Neural cell (in vitro differentiated cells): ENCODE data around the gene ZNF263. TPM values are rescaled to one million over a fixed set of nuclear protein-coding genes. Genes with fewer than 3 reads are reported as not detected.
A peak's percentile ranks its signal among the peaks of the same experiment; 100 is the strongest.

Experiments
- H2AFZ ChIP-seq: fragments of 200-600, 300-800 bp; sonication (generic), shearing (Covaris generic); 2 replicates; pipeline ENCODE4 v1.6.0; 2014; ENCODE audit warnings: low read depth, mild to moderate bottlenecking, antibody characterized with exemption, low read length, moderate library complexity
- H3F3A ChIP-seq: fragments of 200-600 bp; shearing (Covaris generic); 2 replicates; pipeline ENCODE4 v1.6.1; 2016; ENCODE audit warnings: mild to moderate bottlenecking, moderate library complexity, mixed read lengths, antibody characterized with exemption, low read length; ENCODE audit not compliant: insufficient read depth, poor library complexity, severe bottlenecking
- H3K27ac ChIP-seq: fragments of 200-600, 300-800 bp; sonication (generic), shearing (Covaris generic); 2 replicates; pipeline ENCODE4 v1.5.1; 2014; ENCODE audit warnings: mild to moderate bottlenecking, low read length, moderate library complexity
- H3K27me3 ChIP-seq: fragments of 300-800, 200-600 bp; sonication (generic), shearing (Covaris generic); 2 replicates; pipeline ENCODE4 v1.6.0; 2014; ENCODE audit warnings: mild to moderate bottlenecking, low read depth, low read length, moderate library complexity; ENCODE audit not compliant: insufficient read depth
- H3K36me3 ChIP-seq: fragments of 300-800, 200-600 bp; sonication (generic), shearing (Covaris generic); 2 replicates; pipeline ENCODE4 v1.5.1; 2014; ENCODE audit warnings: mild to moderate bottlenecking, antibody characterized with exemption, low read length, moderate library complexity; ENCODE audit not compliant: insufficient read depth
- H3K4me2 ChIP-seq: fragments of 300-800, 200-600 bp; sonication (generic), shearing (Covaris generic); 2 replicates; pipeline ENCODE4 v1.6.0; 2014; ENCODE audit warnings: mild to moderate bottlenecking, low read length
- H3K4me3 ChIP-seq: fragments of 300-800, 200-600 bp; sonication (generic), shearing (Covaris generic); 2 replicates; pipeline ENCODE4 v1.5.1; 2014; ENCODE audit warnings: mild to moderate bottlenecking, low read length, moderate library complexity
- H3K79me2 ChIP-seq: fragments of 200-600 bp; shearing (Covaris generic); replicated peaks from 2 replicates; pipeline ENCODE4 v1.6.0; 2014; ENCODE audit warnings: mild to moderate bottlenecking, low read length, moderate library complexity; ENCODE audit not compliant: insufficient read depth
- H3K9ac ChIP-seq: fragments of 300-800, 200-600 bp; sonication (generic), shearing (Covaris generic); 2 replicates; pipeline ENCODE4 v1.6.1; 2016; ENCODE audit warnings: mild to moderate bottlenecking, low read length, mixed read lengths
- H3K9me2 ChIP-seq: fragments of 200-600 bp; shearing (Covaris generic); 2 replicates; pipeline ENCODE4 v1.6.1; 2016; ENCODE audit warnings: mild to moderate bottlenecking, low read length, mixed read lengths; ENCODE audit not compliant: insufficient read depth
- H3K9me3 ChIP-seq: fragments of 200-600, 300-800 bp; sonication (generic), shearing (Covaris generic); 2 replicates; pipeline ENCODE4 v1.6.1; 2016; ENCODE audit warnings: mild to moderate bottlenecking, mixed run types, low read length, moderate library complexity, mixed read lengths
- H4K20me1 ChIP-seq: fragments of 200-600 bp; shearing (Covaris generic); 2 replicates; pipeline ENCODE4 v1.6.1; 2016; ENCODE audit warnings: mild to moderate bottlenecking, mixed run types; ENCODE audit not compliant: insufficient read depth
- CTCF ChIP-seq: fragments of 450-650 bp; IDR thresholded peaks from 2 replicates; pipeline ENCODE4 v1.5.1; 2014; ENCODE audit warnings: antibody characterized with exemption, mild to moderate bottlenecking, moderate library complexity; ENCODE audit not compliant: poor library complexity, severe bottlenecking
- EP300 ChIP-seq: fragments of 450-650 bp; conservative IDR thresholded peaks from 2 replicates; pipeline ENCODE4 v1.6.1; 2014; ENCODE audit warnings: antibody characterized with exemption, mild to moderate bottlenecking, moderate library complexity; ENCODE audit not compliant: poor library complexity, severe bottlenecking
- EZH2 ChIP-seq: fragments of 200-600, 300-800 bp; shearing (Covaris generic), sonication (generic); IDR thresholded peaks from 2 replicates; pipeline ENCODE4 v1.6.1; 2014; ENCODE audit warnings: antibody characterized with exemption, low read length, borderline replicate concordance, mild to moderate bottlenecking; ENCODE audit not compliant: insufficient read depth, poor library complexity, severe bottlenecking
- MXI1 ChIP-seq: fragments of 450-650 bp; conservative IDR thresholded peaks from 2 replicates; pipeline ENCODE4 v1.6.1; 2014; ENCODE audit warnings: antibody characterized with exemption, mild to moderate bottlenecking; ENCODE audit not compliant: poor library complexity, severe bottlenecking
- POLR2AphosphoS5 ChIP-seq: IDR thresholded peaks from 2 replicates; pipeline ENCODE4 v1.6.1; 2012
- RAD21 ChIP-seq: fragments of 450-650 bp; conservative IDR thresholded peaks from 2 replicates; pipeline ENCODE4 v1.6.1; 2014; ENCODE audit warnings: antibody characterized with exemption, mild to moderate bottlenecking, moderate library complexity
- REST ChIP-seq: IDR thresholded peaks from 2 replicates; pipeline ENCODE4 v1.6.1; 2012; ENCODE audit warnings: borderline replicate concordance
- SMC3 ChIP-seq: fragments of 450-650 bp; conservative IDR thresholded peaks from 2 replicates; pipeline ENCODE4 v1.6.1; 2014; ENCODE audit warnings: antibody characterized with exemption, mild to moderate bottlenecking, moderate library complexity; ENCODE audit not compliant: poor library complexity
- TAF1 ChIP-seq: IDR thresholded peaks from 2 replicates; pipeline ENCODE4 v1.6.1; 2012; ENCODE audit warnings: low read depth
- polyA minus RNA-seq: library from RNA; depleted of rRNA, polyadenylated mRNA; stranded (reverse); fragments of >200 nt; gene quantifications from 2 replicates; pipeline ENCODE4 v1.2.3, GENCODE V29; 2014
- polyA plus RNA-seq: library from polyadenylated mRNA; depleted of rRNA; stranded (reverse); fragments of >200 nt; gene quantifications from 2 replicates; pipeline ENCODE4 v1.2.3, GENCODE V29; 2014

ZNF263 gene
- polyA plus RNA-seq = 65.4 and 88.4 TPM in 2 replicates
- polyA minus RNA-seq = 79.6 and 90.3 TPM in 2 replicates

GRCh38 chr16:3282730-3283542 lies at the start of gene ZNF263:
Gene ZNF263 (plus strand): TSS chr16:3283491. CDS start chr16:3283819, 328 bp downstream.
- Histone ChIP-seq H3K4me3 (peak within 1 kb of the TSS; percentile 98), H2AFZ (peak within 1 kb of the TSS; percentile 78), H3K4me2 (peak within 1 kb of the TSS; percentile 98), H3K79me2 (peaks cover 32% of the 10 kb centered on the region), H3K9me3 (no peaks in the 10 kb centered on the region), H3K9me2 (no peaks in the 10 kb centered on the region), H3K27ac (peak within 1 kb of the TSS; percentile 94), H3K27me3 (no peaks in the 10 kb centered on the region), H3K36me3 (no peaks in the 10 kb centered on the region), H3K9ac (peak within 1 kb of the TSS; percentile 90), H3F3A (no peaks in the 10 kb centered on the region), H4K20me1 (no peaks in the 10 kb centered on the region)
- TF ChIP-seq CTCF (no peak), REST (peak; percentile 22), MXI1 (peak; percentile 94), EP300 (peak; percentile 65), TAF1 (peak; percentile 83), EZH2 (no peak), POLR2AphosphoS5 (peak; percentile 84), RAD21 (peak; percentile 39), SMC3 (peak; percentile 52)

GRCh38 chr16:3234543-3234856 lies 48.8 kb upstream of the ZNF263 start:
- no peaks in the 10 kb centered on the region for H3K27me3 ChIP-seq
- peak overlapping the region; percentile 83 for H2AFZ ChIP-seq
- H3K9me3 ChIP-seq = peaks cover 2% of the 10 kb centered on the region
- no peaks in the 10 kb centered on the region for H3K9me2 ChIP-seq
- H3F3A ChIP-seq = no peaks in the 10 kb centered on the region
- peaks cover 8% of the 10 kb centered on the region for H3K79me2 ChIP-seq
- H3K27ac ChIP-seq = peak overlapping the region; percentile 94
- peak overlapping the region; percentile 89 for H3K9ac ChIP-seq
- H3K4me3 ChIP-seq = peak overlapping the region; percentile 100
- H4K20me1 ChIP-seq = no peaks in the 10 kb centered on the region
- TF ChIP-seq RAD21 (no peak), SMC3 (no peak), TAF1 (no peak), EZH2 (no peak)
- peaks cover 23% of the 10 kb centered on the region for H3K36me3 ChIP-seq
- peak overlapping the region; percentile 81 for H3K4me2 ChIP-seq
